ENCODE data around the gene SPOCK1.
"Not testable (repeated sequence)": the region's sequence is repeated elsewhere in the genome, so short reads cannot be mapped to it uniquely, and the experiment has no call there.

SPOCK1 gene

DNA sequence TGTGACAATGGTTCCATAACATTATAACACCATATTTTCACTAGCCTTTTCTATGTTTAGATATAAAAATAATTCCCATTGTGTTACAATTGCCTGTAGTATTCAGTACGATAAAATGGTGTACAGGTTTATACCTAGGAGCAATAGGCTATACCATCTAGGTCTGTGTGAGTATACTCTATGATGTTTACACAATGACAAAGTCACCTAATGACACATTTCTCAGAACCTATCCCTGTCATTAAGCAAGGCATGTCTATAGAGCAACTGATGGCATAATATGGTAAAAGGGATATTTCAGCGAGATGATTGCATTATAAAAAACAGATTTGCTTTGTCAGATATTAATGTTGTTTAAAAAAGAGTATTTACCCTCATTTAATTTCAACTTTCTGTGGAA is 517.2 kb downstream of the SPOCK1 start:
- Histone ChIP-seq H2AFZ (ENCODE audit: low read depth) (no peak overlapping the region), H4K20me1 (ENCODE audit: insufficient read depth) (no peaks in the 10 kb centered on the region), H3K79me2 (ENCODE audit: insufficient read depth, low read depth) (no peaks in the 10 kb centered on the region), H3K36me3 (ENCODE audit: insufficient read depth) (no peaks in the 10 kb centered on the region), H3K4me3 (IDR thresholded peaks at IDR 0.05; ENCODE audit: insufficient read depth, low read depth, low read length) (no peak overlapping the region), H3K9ac (no peak overlapping the region), H3K27ac (no peak overlapping the region), H3K27me3 (ENCODE audit: insufficient read depth, low read depth) (no peaks in the 10 kb centered on the region), H3K4me2 (no peak overlapping the region), H3K4me1 (ENCODE audit: low read depth, poor library complexity, severe bottlenecking) (no peaks in the 10 kb centered on the region)
- TF ChIP-seq, protein P1, sequence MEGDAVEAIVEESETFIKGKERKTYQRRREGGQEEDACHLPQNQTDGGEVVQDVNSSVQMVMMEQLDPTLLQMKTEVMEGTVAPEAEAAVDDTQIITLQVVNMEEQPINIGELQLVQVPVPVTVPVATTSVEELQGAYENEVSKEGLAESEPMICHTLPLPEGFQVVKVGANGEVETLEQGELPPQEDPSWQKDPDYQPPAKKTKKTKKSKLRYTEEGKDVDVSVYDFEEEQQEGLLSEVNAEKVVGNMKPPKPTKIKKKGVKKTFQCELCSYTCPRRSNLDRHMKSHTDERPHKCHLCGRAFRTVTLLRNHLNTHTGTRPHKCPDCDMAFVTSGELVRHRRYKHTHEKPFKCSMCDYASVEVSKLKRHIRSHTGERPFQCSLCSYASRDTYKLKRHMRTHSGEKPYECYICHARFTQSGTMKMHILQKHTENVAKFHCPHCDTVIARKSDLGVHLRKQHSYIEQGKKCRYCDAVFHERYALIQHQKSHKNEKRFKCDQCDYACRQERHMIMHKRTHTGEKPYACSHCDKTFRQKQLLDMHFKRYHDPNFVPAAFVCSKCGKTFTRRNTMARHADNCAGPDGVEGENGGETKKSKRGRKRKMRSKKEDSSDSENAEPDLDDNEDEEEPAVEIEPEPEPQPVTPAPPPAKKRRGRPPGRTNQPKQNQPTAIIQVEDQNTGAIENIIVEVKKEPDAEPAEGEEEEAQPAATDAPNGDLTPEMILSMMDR (conservative IDR thresholded peaks at IDR 0.05; ENCODE audit: low read depth, low read length), result no peak

DNA sequence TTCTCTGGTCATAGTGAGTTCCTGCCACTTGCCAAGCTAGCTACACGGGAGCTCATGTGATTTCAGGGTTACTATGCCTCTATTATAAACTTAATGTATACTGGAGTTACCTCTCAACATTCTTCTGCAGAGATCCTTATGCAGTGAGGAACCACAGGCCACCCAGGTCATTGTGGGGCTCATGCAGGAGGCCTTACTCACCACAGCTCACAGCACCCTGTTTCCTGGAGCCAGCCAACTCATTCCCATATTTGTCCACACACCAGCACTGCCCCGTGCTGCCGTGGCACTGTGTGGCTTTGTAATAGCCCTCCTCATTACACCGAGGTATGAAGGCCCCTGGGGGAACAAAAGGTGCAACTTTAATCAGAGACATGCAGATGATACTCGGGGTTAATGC is 520.0 kb downstream of the SPOCK1 start:
- Histone ChIP-seq H3K4me3 (IDR thresholded peaks at IDR 0.05; ENCODE audit: insufficient read depth, low read depth, low read length) (no peak overlapping the region), H2AFZ (ENCODE audit: low read depth) (no peak overlapping the region), H3K4me2 (no peak overlapping the region), H3K27ac (no peak overlapping the region), H3K27me3 (ENCODE audit: insufficient read depth, low read depth) (no peaks in the 10 kb centered on the region), H3K4me1 (ENCODE audit: low read depth, poor library complexity, severe bottlenecking) (no peaks in the 10 kb centered on the region), H3K36me3 (ENCODE audit: insufficient read depth) (no peaks in the 10 kb centered on the region), H4K20me1 (ENCODE audit: insufficient read depth) (no peaks in the 10 kb centered on the region), H3K9ac (no peak overlapping the region), H3K79me2 (ENCODE audit: insufficient read depth, low read depth) (no peaks in the 10 kb centered on the region)
- TF ChIP-seq, protein P1 (conservative IDR thresholded peaks at IDR 0.05; ENCODE audit: low read depth, low read length), result no peak

DNA sequence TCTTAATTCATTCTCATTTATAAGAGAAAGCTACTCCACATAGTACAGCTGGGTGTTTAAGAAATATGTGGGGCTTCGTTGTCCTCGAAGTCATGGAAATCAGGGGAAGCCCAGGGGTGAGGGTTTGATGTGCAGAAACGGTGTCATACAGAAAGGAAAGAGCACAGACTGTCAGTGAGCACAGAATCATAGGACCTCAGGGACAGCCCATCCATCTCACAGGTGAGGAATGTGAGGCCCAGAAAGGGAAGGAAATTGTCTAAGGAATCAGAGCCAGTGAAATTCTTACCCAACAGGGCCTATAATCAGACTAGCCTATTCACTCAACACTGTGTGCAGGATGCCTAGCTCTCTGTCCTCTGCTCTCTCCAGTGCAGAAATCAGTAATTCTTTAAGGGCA is 535.6 kb downstream of the SPOCK1 start:
- TF ChIP-seq, protein P1 (conservative IDR thresholded peaks at IDR 0.05; ENCODE audit: low read depth, low read length), result no peak
- Histone ChIP-seq H3K79me2 (ENCODE audit: insufficient read depth, low read depth) (no peaks in the 10 kb centered on the region), H3K4me1 (ENCODE audit: low read depth, poor library complexity, severe bottlenecking) (no peaks in the 10 kb centered on the region)

DNA sequence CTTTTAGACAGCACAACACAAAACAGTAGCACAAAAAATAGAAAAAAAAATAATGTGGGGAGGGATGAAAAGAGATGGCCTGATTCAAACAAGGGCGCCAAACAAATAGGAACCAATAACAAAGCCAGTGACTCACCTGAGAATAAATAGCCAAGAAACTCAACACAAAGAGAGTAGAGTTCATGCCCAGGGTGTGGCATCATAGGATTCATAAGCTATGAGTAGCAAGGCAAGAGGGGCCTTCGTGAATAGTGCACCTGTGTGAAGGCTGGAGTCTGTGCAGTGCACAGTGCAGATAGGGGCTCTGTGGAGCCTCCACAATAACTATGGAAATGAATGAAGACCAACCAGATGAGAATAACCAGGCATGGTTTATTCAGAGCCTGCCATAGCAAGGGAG is 541.7 kb downstream of the SPOCK1 start:
- Histone ChIP-seq H4K20me1 (ENCODE audit: insufficient read depth) (no peaks in the 10 kb centered on the region), H3K4me3 (IDR thresholded peaks at IDR 0.05; ENCODE audit: insufficient read depth, low read depth, low read length) (no peak overlapping the region), H3K27ac (no peak overlapping the region), H2AFZ (ENCODE audit: low read depth) (no peak overlapping the region), H3K27me3 (ENCODE audit: insufficient read depth, low read depth) (no peaks in the 10 kb centered on the region), H3K9ac (no peak overlapping the region), H3K4me2 (no peak overlapping the region), H3K4me1 (ENCODE audit: low read depth, poor library complexity, severe bottlenecking) (no peaks in the 10 kb centered on the region), H3K36me3 (ENCODE audit: insufficient read depth) (no peaks in the 10 kb centered on the region), H3K79me2 (ENCODE audit: insufficient read depth, low read depth) (no peaks in the 10 kb centered on the region)
- TF ChIP-seq, protein P1 (conservative IDR thresholded peaks at IDR 0.05; ENCODE audit: low read depth, low read length), result no peak

More for the DNA sequence above, 535.6 kb downstream of the SPOCK1 start:
- Histone ChIP-seq H3K4me3 (IDR thresholded peaks at IDR 0.05; ENCODE audit: insufficient read depth, low read depth, low read length) (no peak overlapping the region), H2AFZ (ENCODE audit: low read depth) (no peak overlapping the region), H3K36me3 (ENCODE audit: insufficient read depth) (no peaks in the 10 kb centered on the region), H3K9ac (no peak overlapping the region), H3K27me3 (ENCODE audit: insufficient read depth, low read depth) (no peaks in the 10 kb centered on the region), H4K20me1 (ENCODE audit: insufficient read depth) (no peaks in the 10 kb centered on the region), H3K4me2 (no peak overlapping the region), H3K27ac (no peak overlapping the region)

DNA sequence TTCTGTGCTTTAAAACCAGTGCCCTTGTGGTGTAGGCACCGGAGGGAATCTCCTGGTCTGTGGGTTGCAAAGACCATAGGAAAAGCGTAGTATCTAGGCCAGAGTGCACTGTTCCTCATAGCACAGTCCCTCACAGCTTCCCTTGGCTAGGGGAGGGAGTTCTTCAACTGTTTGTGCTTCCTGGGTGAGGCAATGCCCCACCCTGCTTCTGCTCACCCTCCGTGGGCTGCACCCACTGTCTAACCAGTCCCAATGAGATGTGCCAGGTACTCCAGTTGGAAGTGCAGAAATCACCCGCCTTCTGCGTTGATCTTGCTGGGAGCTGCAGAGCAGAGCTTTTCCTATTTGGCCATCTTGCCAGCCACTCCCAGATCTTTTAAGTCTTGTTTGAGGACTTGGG is 545.0 kb downstream of the SPOCK1 start:
- H4K20me1 ChIP-seq (ENCODE audit: insufficient read depth); H2AFZ ChIP-seq (ENCODE audit: low read depth); H3K27me3 ChIP-seq (ENCODE audit: insufficient read depth, low read depth); H3K27ac ChIP-seq; H3K9ac ChIP-seq; H3K4me1 ChIP-seq (ENCODE audit: low read depth, poor library complexity, severe bottlenecking); H3K4me2 ChIP-seq; H3K4me3 ChIP-seq (IDR thresholded peaks at IDR 0.05; ENCODE audit: insufficient read depth, low read depth, low read length); H3K36me3 ChIP-seq (ENCODE audit: insufficient read depth); H3K79me2 ChIP-seq (ENCODE audit: insufficient read depth, low read depth): not testable (repeated sequence)

DNA sequence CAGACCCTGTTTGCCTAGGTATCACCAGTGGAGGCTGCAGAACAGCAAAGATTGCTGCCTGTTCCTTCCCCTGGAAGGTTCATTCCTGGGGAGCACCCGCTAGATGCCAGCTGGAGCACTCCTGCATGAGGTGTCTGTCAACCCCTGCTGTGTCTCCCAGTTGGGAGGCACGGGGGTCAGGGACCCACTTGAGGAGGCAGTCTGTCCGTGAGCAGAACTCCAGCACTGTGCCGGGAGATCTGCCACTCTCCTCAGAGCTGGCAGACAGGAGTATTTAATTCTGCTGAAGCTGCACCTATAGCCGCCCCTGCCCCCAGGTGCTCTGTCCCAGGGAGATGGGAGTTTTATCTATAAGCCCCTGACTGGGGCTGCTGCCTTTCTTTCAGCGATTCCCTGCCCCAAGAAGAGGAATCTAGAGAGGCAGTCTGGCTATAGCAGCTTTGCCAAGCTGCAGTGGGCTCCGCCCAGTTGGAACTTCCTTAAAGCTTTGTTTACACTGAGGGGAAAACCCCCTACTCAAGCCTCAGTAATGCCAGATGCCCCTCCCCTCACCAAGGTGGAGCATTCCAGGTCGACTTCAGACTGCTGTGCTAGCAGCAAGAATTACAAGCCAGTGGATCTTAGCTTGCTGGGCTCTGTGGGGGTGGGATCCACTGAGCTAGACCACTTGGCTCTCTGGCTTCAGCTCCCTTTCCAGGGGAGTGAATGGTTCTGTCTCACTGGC is 545.6 kb downstream of the SPOCK1 start:
- H3K9ac ChIP-seq; H4K20me1 ChIP-seq (ENCODE audit: insufficient read depth); H3K36me3 ChIP-seq (ENCODE audit: insufficient read depth); H3K4me1 ChIP-seq (ENCODE audit: low read depth, poor library complexity, severe bottlenecking); H3K4me3 ChIP-seq (IDR thresholded peaks at IDR 0.05; ENCODE audit: insufficient read depth, low read depth, low read length); H2AFZ ChIP-seq (ENCODE audit: low read depth); H3K27ac ChIP-seq; H3K79me2 ChIP-seq (ENCODE audit: insufficient read depth, low read depth); H3K4me2 ChIP-seq; H3K27me3 ChIP-seq (ENCODE audit: insufficient read depth, low read depth): not testable (repeated sequence)
